ENCODE measurements around the gene NAP1L5.

Gene NAP1L5

GRCh38 chr4:88720451-88721428, 23.1 kb upstream of the NAP1L5 start:
- DNase-seq: no peak

- DNase-seq: no peak
These were observed 21.8 kb upstream of the NAP1L5 start for GRCh38 chr4:88719381-88719780.

GRCh38 chr4:88718098-88718497, 20.5 kb upstream of the NAP1L5 start:
- no peak for DNase-seq

- no peak for DNase-seq
These were observed 16.2 kb upstream of the NAP1L5 start for GRCh38 chr4:88713782-88714181.

GRCh38 chr4:88709989-88710388, 12.4 kb upstream of the NAP1L5 start:
- no peak for DNase-seq

GRCh38 chr4:88706574-88706973, 8.9 kb upstream of the NAP1L5 start:
- DNase-seq: no peak

- DNase-seq: peak in 2 of 3 donors; percentile 16 to 39
These were observed 8.3 kb upstream of the NAP1L5 start for GRCh38 chr4:88705805-88706492.

GRCh38 chr4:88705223-88705622, 7.6 kb upstream of the NAP1L5 start:
- DNase-seq: no peak

- DNase-seq: no peak
These were observed 5.2 kb upstream of the NAP1L5 start for GRCh38 chr4:88702782-88703181.

- DNase-seq: no peak
These were observed 890 bp upstream of the NAP1L5 start for GRCh38 chr4:88698519-88698918.

- DNase-seq: no peak
These were observed 488 bp downstream of the NAP1L5 start for GRCh38 chr4:88697141-88697540.

- DNase-seq: no peak
These were observed 999 bp downstream of the NAP1L5 start for GRCh38 chr4:88696630-88697029.

GRCh38 chr4:88693792-88694191, 3.8 kb downstream of the NAP1L5 start:
- DNase-seq: no peak

- peak; percentile 13 to 33 (median 32) for DNase-seq
These were observed 7.3 kb downstream of the NAP1L5 start for GRCh38 chr4:88690355-88690754.

GRCh38 chr4:88681209-88681608, 16.4 kb downstream of the NAP1L5 start:
- DNase-seq: no peak

GRCh38 chr4:88675543-88675942, 22.1 kb downstream of the NAP1L5 start:
- no peak for DNase-seq

- no peak for DNase-seq
These were observed 22.6 kb downstream of the NAP1L5 start for GRCh38 chr4:88674979-88675378.

- no peak for DNase-seq
These were observed 23.1 kb downstream of the NAP1L5 start for GRCh38 chr4:88674565-88674964.

- DNase-seq: no peak
These were observed 23.7 kb downstream of the NAP1L5 start for GRCh38 chr4:88673886-88674285.

GRCh38 chr4:88672987-88673386, 24.6 kb downstream of the NAP1L5 start:
- DNase-seq: peak in 2 of 3 donors; percentile 12 to 20

- peak in 1 of 3 donors; percentile 3 for DNase-seq
These were observed 35.9 kb downstream of the NAP1L5 start for GRCh38 chr4:88661739-88662138.

- DNase-seq: no peak
These were observed 37.0 kb downstream of the NAP1L5 start for GRCh38 chr4:88660446-88661294.

GRCh38 chr4:88659890-88660208, 37.8 kb downstream of the NAP1L5 start:
- DNase-seq: no peak

Data from suppressor macrophage treated with lipopolysaccharide for 1 hour (primary cell).